Uterus (tissue), 4 donors: ENCODE measurements around the gene CDC42BPG. TPM values are rescaled to one million over a fixed set of nuclear protein-coding genes. Genes with fewer than 3 reads are reported as not detected.

ENCODE experiments used
- DNase-seq, 2 donors: peaks; one replicate each; pipeline ENCODE4 v3.0.0-alpha.2; 2019 to 2020
- H3K27ac ChIP-seq, 2 donors: fragments of 200-600 bp; sonication (generic); 1 replicate in 1 of 2; 2 replicates in 1 of 2; pipeline ENCODE4 v1.5.1; 2016 to 2018
- H3K27me3 ChIP-seq, 2 donors: fragments of 200-600 bp; sonication (generic); one replicate each; pipeline ENCODE4 v1.5.1; 2018 to 2019; ENCODE audit warnings: control low read depth in 1 of 2
- H3K36me3 ChIP-seq, 2 donors: fragments of 200-600 bp; sonication (generic); one replicate each; pipeline ENCODE4 v1.5.1; 2019; ENCODE audit warnings: control low read depth in 1 of 2
- H3K4me1 ChIP-seq, 2 donors: fragments of 200-600 bp; sonication (generic); one replicate each; pipeline ENCODE4 v1.5.1; 2018 to 2019; ENCODE audit warnings: control low read depth in 1 of 2
- H3K4me3 ChIP-seq, 2 donors: fragments of 200-600 bp; sonication (generic); 1 replicate in 1 of 2; 2 replicates in 1 of 2; pipeline ENCODE4 v1.5.1; 2018 to 2019; ENCODE audit warnings: mild to moderate bottlenecking in 1 of 2
- H3K9me3 ChIP-seq, 2 donors: fragments of 200-600 bp; sonication (generic); one replicate each; pipeline ENCODE4 v1.5.1; 2019; ENCODE audit warnings: control low read depth in 1 of 2
- CTCF ChIP-seq, 4 experiments: fragments of 200-600 bp in 2 of 4; fragments of 450-650 bp in 2 of 4; sonication (generic) in 2 of 4; IDR thresholded peaks; one replicate each; pipeline ENCODE4 v1.5.1; 2016 to 2019; ENCODE audit warnings: antibody characterized with exemption in 4 of 4, mild to moderate bottlenecking in 2 of 4, moderate library complexity in 1 of 4
- POLR2A ChIP-seq, 2 donors: fragments of 450-650 bp; IDR thresholded peaks; one replicate each; pipeline ENCODE4 v1.6.1; 2016; ENCODE audit warnings: antibody characterized with exemption in 2 of 2, mild to moderate bottlenecking in 1 of 2, moderate library complexity in 1 of 2
- intact Hi-C: fragments of 100-400 bp; cut with DNase I; formaldehyde crosslinking; loops from one replicate; pipeline ENCODE4 v1.15.1; 2023; ENCODE audit warnings: low total_unique reads
- total RNA-seq, 4 donors: library from RNA; depleted of rRNA in 3 of 4; stranded (reverse); fragments of >200 nt in 3 of 4; gene quantifications; one replicate each; pipeline versions ENCODE4 v1.1.0 to v1.2.4, GENCODE V29; 2014 to 2023
- donor health status: DM: yes; HTN: yes; CAD: no.

Gene CDC42BPG
- total RNA-seq, 4 donors from 2014 or later = under 0.01 to 2.7 (median 0.30) TPM

DNA sequence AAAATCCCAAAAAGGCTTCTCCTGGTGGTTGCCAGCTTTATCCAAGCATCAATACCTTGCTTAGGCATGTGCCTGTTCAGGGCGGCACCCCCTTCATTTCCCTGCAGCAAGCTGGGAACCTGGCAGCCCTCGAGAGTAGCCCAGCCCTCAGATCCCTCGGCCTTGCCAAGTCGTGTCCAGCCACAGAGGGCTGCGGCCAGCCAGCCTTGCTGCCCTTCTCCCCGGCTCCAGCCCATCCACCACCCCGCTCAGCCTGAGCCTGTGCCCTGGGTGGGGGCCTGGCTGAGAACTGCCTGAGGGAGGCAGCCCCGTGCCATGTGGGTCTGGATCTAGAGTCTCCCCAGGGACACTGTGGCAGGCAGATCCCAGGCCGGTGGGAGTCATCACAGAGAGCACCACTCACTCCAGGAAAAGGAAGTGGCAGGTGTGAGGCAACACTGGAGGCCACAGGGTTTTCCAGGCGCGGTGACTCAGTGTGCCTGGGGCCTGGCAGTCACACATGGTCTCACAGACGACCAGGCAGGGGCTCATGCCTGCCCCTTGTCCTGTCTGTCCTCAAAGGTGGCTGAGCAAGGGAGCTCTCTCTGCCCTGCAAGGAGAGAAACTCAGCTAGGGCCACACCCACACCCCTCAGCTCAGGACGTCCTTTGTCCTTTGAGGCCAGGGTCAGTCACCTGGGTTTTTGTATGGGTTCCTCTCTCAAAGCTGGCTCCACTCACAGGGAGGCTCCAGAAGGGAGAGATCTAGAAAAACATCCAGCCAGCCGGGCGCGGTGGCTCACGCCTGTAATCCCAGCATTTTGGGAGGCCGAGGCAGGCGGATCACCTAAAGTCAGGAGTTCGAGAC is 12.2 kb upstream of the CDC42BPG start:
- Histone ChIP-seq H3K9me3 (no peaks in the 10 kb centered on the region), H3K36me3 (no peaks in the 10 kb centered on the region), H3K27ac (peak overlapping the region; percentile 74 to 76), H3K27me3 (no peaks in the 10 kb centered on the region), H3K4me1 (peaks cover 11 to 20% of the 10 kb centered on the region in 2 donors), H3K4me3 (no peak overlapping the region)
- DNase-seq = peak; percentile 53 to 63
- intact Hi-C loops = no loop called here
- no peak for TF ChIP-seq POLR2A (IDR thresholded peaks at IDR 0.05)
- no peak for TF ChIP-seq CTCF (IDR thresholded peaks at IDR 0.05)

- Histone ChIP-seq H3K27ac (peak overlapping the region; percentile 74 to 76), H3K9me3 (no peaks in the 10 kb centered on the region), H3K36me3 (no peaks in the 10 kb centered on the region), H3K27me3 (no peaks in the 10 kb centered on the region), H3K4me3 (no peak overlapping the region), H3K4me1 (peaks cover 11 to 20% of the 10 kb centered on the region in 2 donors)
- TF ChIP-seq CTCF (IDR thresholded peaks at IDR 0.05) (no peak), POLR2A (IDR thresholded peaks at IDR 0.05) (no peak)
- DNase-seq = no peak
- intact Hi-C loops = no loop called here
Measured at GRCh38 chr11:64855596-64856304, 11.3 kb upstream of the CDC42BPG start.

DNA sequence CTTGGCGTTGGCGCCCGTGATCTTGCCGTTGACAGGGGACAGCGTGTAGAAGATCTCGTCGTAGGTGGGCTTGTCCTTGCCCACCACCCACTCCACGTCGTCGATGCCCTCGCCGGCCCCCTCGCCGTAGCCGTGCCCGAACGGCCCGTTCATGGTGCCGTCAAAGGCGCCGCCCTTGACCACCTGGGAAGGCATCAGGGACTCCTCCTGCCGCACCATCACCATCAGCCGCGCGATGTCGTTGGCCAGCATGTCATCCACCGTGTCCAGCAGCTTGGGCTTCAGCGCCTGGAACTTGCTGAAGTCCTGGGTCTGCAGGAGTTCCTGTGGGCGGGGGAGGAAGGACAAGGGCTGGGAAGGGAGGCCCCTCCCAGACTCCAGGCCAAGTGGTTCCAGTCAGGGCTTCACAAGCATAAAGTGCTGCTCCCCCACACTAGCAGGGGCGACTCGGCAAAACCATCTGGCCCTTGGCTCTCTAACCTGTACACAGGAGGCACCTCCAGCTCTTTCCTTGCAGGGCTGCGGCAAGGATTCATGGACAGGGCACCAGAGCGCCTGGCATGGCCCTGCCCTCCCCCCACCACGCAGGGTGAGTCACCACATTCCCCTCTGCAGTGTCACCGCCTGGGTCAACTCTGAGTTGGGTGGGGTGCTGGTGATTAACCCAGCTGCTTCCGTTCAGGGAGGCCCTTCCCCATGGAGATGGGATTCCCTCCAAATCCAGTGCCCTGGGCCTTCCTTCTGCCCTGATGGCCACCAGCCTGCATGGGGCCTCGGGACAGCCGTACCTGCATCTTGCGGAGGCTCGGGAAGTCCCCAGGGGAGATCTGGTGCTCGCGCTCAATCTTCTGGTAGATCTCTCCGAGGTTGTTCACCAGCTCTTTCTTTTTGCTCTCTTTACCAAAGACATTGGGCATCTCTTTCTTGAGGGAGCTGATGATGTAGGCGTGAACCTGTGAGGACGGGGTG is 10.4 kb upstream of the CDC42BPG start:
- intact Hi-C loops = no loop called here
- no peak overlapping the region for H3K4me3 ChIP-seq
- no peaks in the 10 kb centered on the region for H3K9me3 ChIP-seq
- H3K36me3 ChIP-seq = no peaks in the 10 kb centered on the region
- peak; percentile 81 to 88 for DNase-seq
- peak overlapping the region; percentile 74 to 76 for H3K27ac ChIP-seq
- no peaks in the 10 kb centered on the region for H3K27me3 ChIP-seq
- TF ChIP-seq CTCF (IDR thresholded peaks at IDR 0.05) = peak in 1 of 4 experiments; percentile 6
- no peak for TF ChIP-seq POLR2A (IDR thresholded peaks at IDR 0.05)
- peaks cover 14 to 20% of the 10 kb centered on the region in 2 donors for H3K4me1 ChIP-seq

DNA sequence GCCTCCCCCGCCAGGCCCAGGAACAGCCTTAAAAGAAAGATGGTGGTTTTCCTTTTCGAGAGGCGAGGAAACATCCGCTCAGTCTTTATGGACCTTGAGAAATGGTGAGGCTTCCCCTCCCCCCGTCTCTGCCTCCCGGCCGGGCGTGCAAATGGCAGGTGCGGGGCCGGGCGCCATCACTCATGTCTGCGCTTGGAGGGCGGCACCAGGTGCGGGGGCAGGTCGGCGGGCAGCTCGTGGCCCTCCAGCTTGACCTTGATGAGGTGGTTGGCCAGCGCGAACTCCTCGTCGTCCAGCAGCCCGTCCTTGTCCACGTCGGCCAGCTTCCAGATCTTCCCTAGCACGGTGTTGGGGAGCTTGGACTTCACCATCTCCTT is 9.7 kb upstream of the CDC42BPG start:
- no peaks in the 10 kb centered on the region for H3K9me3 ChIP-seq
- intact Hi-C loops = no loop called here
- H3K27ac ChIP-seq = peak overlapping the region; percentile 74 to 76
- no peaks in the 10 kb centered on the region for H3K27me3 ChIP-seq
- no peaks in the 10 kb centered on the region for H3K36me3 ChIP-seq
- H3K4me1 ChIP-seq = peaks cover 14 to 20% of the 10 kb centered on the region in 2 donors
- DNase-seq = no peak
- no peak overlapping the region for H3K4me3 ChIP-seq
- TF ChIP-seq POLR2A (IDR thresholded peaks at IDR 0.05) = no peak
- no peak for TF ChIP-seq CTCF (IDR thresholded peaks at IDR 0.05)
